Upper lobe of left lung (tissue), 6 donors: Measurements from ENCODE around the gene PNPLA7. TPM values are rescaled to one million over a fixed set of nuclear protein-coding genes. Genes with fewer than 3 reads are reported as not detected.
"Not testable (repeated sequence)": the region's sequence is repeated elsewhere in the genome, so short reads cannot be mapped to it uniquely, and the experiment has no call there.

Experiments used
- ATAC-seq, 2 donors: fragments of 200-7000 bp; cut with Tn5 transposase; one replicate each; pipeline ENCODE4 v1.9.1; 2022; ENCODE audit warnings: mild to moderate bottlenecking in 2 of 2, moderate library complexity in 2 of 2; ENCODE audit not compliant: low FRiP score in 2 of 2
- DNase-seq, 2 donors: peaks; one replicate each; pipeline ENCODE4 v3.0.0-alpha.2; 2019 to 2020
- H3K27ac ChIP-seq, 4 donors: fragments of 200-600 bp; sonication (generic); one replicate each; pipeline ENCODE4 v1.5.1; 2016 to 2019
- H3K27me3 ChIP-seq, 4 donors: fragments of 200-600 bp; sonication (generic); one replicate each; pipeline ENCODE4 v1.5.1; 2017 to 2019
- H3K36me3 ChIP-seq, 4 donors: fragments of 200-600 bp; sonication (generic); one replicate each; pipeline ENCODE4 v1.5.1; 2016 to 2019
- H3K4me1 ChIP-seq, 4 donors: fragments of 200-600 bp; sonication (generic); one replicate each; pipeline ENCODE4 v1.5.1; 2018 to 2019
- H3K4me3 ChIP-seq, 4 donors: fragments of 200-600 bp; sonication (generic); one replicate each; pipeline ENCODE4 v1.5.1; 2017 to 2019; ENCODE audit warnings: mild to moderate bottlenecking in 2 of 4, moderate library complexity in 1 of 4
- H3K9me3 ChIP-seq, 4 donors: fragments of 200-600 bp; sonication (generic); one replicate each; pipeline ENCODE4 v1.5.1; 2018 to 2019
- EP300 ChIP-seq, 4 donors: sonication (generic); formaldehyde crosslinking; IDR thresholded peaks; one replicate each; pipeline ENCODE4 v1.5.1; 2017; ENCODE audit warnings: antibody characterized with exemption in 4 of 4, control low read depth in 2 of 4
- POLR2A ChIP-seq, 4 donors: fragments of 450-650 bp; IDR thresholded peaks; one replicate each; pipeline ENCODE4 v1.5.1; 2016 to 2017; ENCODE audit warnings: antibody characterized with exemption in 4 of 4, mild to moderate bottlenecking in 2 of 4
- POLR2AphosphoS5 ChIP-seq, 2 donors: sonication (generic); formaldehyde crosslinking; IDR thresholded peaks; one replicate each; pipeline ENCODE4 v1.5.1; 2017; ENCODE audit warnings: antibody characterized with exemption in 2 of 2
- WGBS, 2 donors: methylation state at CpG; one replicate each; pipeline ENCODE4 v1.1.5; 2017 to 2018; 5-methylcytosine and 5-hydroxymethylcytosine counted together
- total RNA-seq, 6 donors: library from RNA; depleted of rRNA in 4 of 6; stranded (reverse); fragments of >200 nt in 4 of 6; gene quantifications; one replicate each; pipeline versions ENCODE4 v1.1.0 to v1.2.1, GENCODE V29; 2016 to 2021
- TF ChIP-seq, protein P1 (sequence below), 6 experiments: fragments of 450-650 bp in 4 of 6; fragments of 200-600 bp in 2 of 6; sonication (generic) in 2 of 6; IDR thresholded peaks; one replicate each; pipeline ENCODE4 v1.5.1; 2016 to 2019; ENCODE audit warnings: antibody characterized with exemption in 6 of 6
- donor health status: DM: no; HTN: no; CAD: no; lungs with moderate emphysema.
- donor health status: DM: no; HTN: yes; CAD: no; lungs with severe emphysema.

Gene PNPLA7
- total RNA-seq, 6 donors from 2014 or later = 6.0 to 104 (median 14.0) TPM

DNA sequence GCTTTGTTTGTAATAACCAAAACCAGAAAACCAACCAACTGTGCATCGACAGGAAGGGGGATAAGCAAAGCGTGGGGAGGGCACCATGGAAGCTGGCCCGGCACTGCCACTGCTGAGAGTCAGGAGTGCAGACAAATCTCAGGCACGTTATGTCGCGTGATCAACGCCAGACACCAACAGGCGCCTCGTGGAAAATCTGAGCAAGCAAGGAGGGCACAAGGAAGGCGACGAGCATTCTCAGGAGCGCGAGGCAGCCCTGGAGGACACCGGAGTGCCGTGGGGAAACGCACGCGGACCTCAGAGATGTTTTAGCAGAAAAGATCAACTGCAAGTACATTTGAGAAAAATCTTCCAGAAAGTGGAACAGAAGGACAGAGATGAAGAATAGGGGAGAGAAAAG is 75.9 kb downstream of the PNPLA7 start:
- Histone ChIP-seq H3K4me3 (no peak overlapping the region), H3K9me3 (peaks cover 7 to 17% (median 10%) of the 10 kb centered on the region in 4 donors), H3K36me3 (no peaks in the 10 kb centered on the region), H3K4me1 (no peaks in the 10 kb centered on the region), H3K27me3 (no peaks in the 10 kb centered on the region), H3K27ac (no peak overlapping the region)
- no peak for ATAC-seq
- DNase-seq = peak in 1 of 2 donors; percentile 49
- TF ChIP-seq, protein P1, sequence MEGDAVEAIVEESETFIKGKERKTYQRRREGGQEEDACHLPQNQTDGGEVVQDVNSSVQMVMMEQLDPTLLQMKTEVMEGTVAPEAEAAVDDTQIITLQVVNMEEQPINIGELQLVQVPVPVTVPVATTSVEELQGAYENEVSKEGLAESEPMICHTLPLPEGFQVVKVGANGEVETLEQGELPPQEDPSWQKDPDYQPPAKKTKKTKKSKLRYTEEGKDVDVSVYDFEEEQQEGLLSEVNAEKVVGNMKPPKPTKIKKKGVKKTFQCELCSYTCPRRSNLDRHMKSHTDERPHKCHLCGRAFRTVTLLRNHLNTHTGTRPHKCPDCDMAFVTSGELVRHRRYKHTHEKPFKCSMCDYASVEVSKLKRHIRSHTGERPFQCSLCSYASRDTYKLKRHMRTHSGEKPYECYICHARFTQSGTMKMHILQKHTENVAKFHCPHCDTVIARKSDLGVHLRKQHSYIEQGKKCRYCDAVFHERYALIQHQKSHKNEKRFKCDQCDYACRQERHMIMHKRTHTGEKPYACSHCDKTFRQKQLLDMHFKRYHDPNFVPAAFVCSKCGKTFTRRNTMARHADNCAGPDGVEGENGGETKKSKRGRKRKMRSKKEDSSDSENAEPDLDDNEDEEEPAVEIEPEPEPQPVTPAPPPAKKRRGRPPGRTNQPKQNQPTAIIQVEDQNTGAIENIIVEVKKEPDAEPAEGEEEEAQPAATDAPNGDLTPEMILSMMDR (IDR thresholded peaks at IDR 0.05) = no peak
- TF ChIP-seq POLR2A (IDR thresholded peaks at IDR 0.05) = no peak
- no peak for TF ChIP-seq POLR2AphosphoS5 (IDR thresholded peaks at IDR 0.05)
- no peak for TF ChIP-seq EP300 (IDR thresholded peaks at IDR 0.05)
- WGBS, 2 donors = 92 to 95% methylated on average over 18 of the region's 18 CpGs

DNA sequence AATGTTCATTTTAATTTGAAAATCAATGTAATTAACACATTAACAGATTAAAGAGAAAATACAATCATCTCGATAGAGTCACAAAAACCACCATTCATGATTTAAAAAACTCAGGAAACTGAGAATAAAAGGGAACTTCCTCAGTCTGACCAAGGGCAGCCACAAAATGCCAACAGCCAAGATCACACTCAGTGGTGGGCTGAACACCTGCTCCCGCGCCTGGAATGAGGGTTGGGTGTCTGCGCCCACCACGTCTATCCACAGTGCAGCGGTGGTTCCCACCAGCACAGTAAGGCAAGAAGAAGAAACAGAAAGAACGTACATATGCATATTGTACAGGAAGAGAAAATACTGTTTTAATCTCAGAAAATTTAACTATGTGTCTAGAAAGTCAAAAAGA is 79.4 kb downstream of the PNPLA7 start:
- Histone ChIP-seq H3K27ac (no peak overlapping the region), H3K4me3 (no peak overlapping the region), H3K9me3 (peaks cover 3 to 9% (median 9%) of the 10 kb centered on the region in 4 donors), H3K36me3 (no peaks in the 10 kb centered on the region), H3K4me1 (no peaks in the 10 kb centered on the region), H3K27me3 (no peaks in the 10 kb centered on the region)
- WGBS, 2 donors = 62 to 63% methylated on average over 7 of the region's 7 CpGs
- DNase-seq (peak in 1 of 2 donors; percentile 17), ATAC-seq (no peak)
- TF ChIP-seq POLR2AphosphoS5 (IDR thresholded peaks at IDR 0.05) (no peak), POLR2A (IDR thresholded peaks at IDR 0.05) (no peak), EP300 (IDR thresholded peaks at IDR 0.05) (no peak)
- TF ChIP-seq, protein P1 (IDR thresholded peaks at IDR 0.05) = no peak

DNA sequence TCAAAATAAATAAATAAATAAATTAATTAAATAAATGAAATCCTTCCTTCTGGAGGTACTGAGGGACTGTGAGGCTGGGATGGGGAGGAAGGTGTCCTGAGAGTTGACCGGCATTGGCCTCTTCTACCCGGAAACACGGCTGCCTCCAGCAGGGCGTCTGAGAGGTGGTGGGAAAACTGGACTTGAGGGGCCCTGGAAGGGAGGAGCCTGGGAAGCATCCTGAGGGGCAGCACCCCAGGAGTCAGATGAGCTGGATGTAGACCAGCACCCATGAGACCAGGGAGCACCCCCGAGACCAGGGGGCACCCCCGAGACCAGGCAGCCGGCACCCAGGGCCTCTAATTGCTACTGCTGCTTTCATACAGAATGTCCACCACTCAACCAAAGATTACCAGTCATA is 82.3 kb downstream of the PNPLA7 start:
- ATAC-seq (no peak), DNase-seq (peak in 1 of 2 donors; percentile 35)
- H3K27ac ChIP-seq = no peak overlapping the region
- no peaks in the 10 kb centered on the region for H3K9me3 ChIP-seq
- H3K36me3 ChIP-seq = no peaks in the 10 kb centered on the region
- 99 to 100% methylated on average over 7 of the region's 7 CpGs for WGBS, 2 donors
- H3K4me1 ChIP-seq = no peaks in the 10 kb centered on the region
- H3K4me3 ChIP-seq = no peak overlapping the region
- H3K27me3 ChIP-seq = no peaks in the 10 kb centered on the region
- TF ChIP-seq POLR2A (IDR thresholded peaks at IDR 0.05) = no peak
- no peak for TF ChIP-seq EP300 (IDR thresholded peaks at IDR 0.05)
- TF ChIP-seq POLR2AphosphoS5 (IDR thresholded peaks at IDR 0.05) = no peak
- TF ChIP-seq, protein P1 (IDR thresholded peaks at IDR 0.05) = no peak

DNA sequence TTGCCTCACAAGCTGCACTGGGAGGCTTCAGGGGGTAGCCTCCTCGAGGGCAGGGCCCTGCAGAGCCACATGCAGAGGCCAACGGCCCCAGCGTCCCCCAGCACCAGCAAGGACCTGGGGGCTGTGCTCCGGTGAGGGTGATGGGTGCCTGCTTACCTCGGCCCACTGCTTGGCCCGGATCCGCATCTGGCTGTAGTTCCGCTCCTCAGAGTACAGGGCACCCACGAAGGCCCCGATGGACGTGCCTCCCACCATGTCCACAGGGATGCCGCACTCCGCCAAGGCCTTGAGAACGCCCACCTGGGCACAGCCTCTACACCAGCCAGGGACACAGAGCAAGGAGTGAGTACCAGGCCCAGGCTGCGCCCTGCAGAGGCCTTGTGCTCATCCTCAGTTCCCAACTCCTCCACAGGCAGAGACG is 83.0 kb downstream of the PNPLA7 start:
- WGBS, 2 donors = 91 to 100% methylated on average over 1 to 16 of the region's 16 CpGs
- Histone ChIP-seq H3K4me3 (no peak overlapping the region), H3K36me3 (no peaks in the 10 kb centered on the region), H3K9me3 (no peaks in the 10 kb centered on the region), H3K27me3 (no peaks in the 10 kb centered on the region), H3K4me1 (peaks cover 0 to 1% (median 0%) of the 10 kb centered on the region in 4 donors), H3K27ac (no peak overlapping the region)
- TF ChIP-seq POLR2AphosphoS5 (IDR thresholded peaks at IDR 0.05) (no peak), EP300 (IDR thresholded peaks at IDR 0.05) (no peak), POLR2A (IDR thresholded peaks at IDR 0.05) (no peak)
- TF ChIP-seq, protein P1 (IDR thresholded peaks at IDR 0.05) = no peak
- DNase-seq (peak in 1 of 2 donors; percentile 61), ATAC-seq (no peak)

DNA sequence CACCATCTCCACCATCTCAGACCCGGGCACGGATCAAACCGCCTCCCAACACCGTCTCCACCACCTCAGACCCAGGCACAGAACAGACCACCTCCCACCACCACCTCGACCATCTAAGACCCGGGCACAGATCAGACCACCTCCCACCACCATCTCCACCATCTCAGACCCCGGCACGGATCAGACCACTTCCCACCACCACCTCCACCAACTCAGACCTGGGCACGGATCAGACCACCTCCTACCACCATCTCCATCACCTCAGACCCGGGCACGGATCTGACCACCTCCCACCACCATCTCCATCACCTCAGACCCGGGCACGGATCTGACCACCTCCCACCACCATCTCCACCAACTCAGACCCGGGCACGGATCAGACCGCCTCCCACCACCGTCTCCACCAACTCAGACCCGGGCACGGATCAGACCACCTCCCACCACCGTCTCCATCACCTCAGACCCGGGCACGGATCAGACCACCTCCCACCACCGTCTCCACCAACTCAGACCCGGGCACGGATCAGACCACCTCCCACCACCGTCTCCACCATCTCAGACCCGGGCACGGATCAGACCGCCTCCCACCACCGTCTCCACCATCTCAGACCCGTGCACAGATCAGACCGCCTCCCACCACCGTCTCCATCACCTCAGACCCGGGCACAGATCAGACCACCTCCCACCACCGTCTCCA is 83.7 kb downstream of the PNPLA7 start:
- 86 to 89% methylated on average over 35 of the region's 35 CpGs for WGBS, 2 donors
- H3K27me3 ChIP-seq, H3K4me1 ChIP-seq, H3K36me3 ChIP-seq, H3K9me3 ChIP-seq, ATAC-seq, H3K4me3 ChIP-seq, H3K27ac ChIP-seq: not testable (repeated sequence)
- DNase-seq = peak in 1 of 2 donors; percentile 58
